Activated naive CD4-positive, alpha-beta T cell treated with Interleukin-2 at 50 U/mL for 16 hours (primary cell): Measurements from ENCODE around the gene NXPH1.

ENCODE experiments used
- DNase-seq: peaks from one replicate; pipeline ENCODE4 v3.0.0-alpha.2; 2020

NXPH1 gene

GRCh38 chr7:8433477-8434289 lies at the start of gene NXPH1:
TSS of gene NXPH1 (plus strand) at chr7:8433609.
- DNase-seq = no peak

- DNase-seq = no peak
Observed at GRCh38 chr7:8384901-8385300, 48.5 kb upstream of the NXPH1 start.

DNA sequence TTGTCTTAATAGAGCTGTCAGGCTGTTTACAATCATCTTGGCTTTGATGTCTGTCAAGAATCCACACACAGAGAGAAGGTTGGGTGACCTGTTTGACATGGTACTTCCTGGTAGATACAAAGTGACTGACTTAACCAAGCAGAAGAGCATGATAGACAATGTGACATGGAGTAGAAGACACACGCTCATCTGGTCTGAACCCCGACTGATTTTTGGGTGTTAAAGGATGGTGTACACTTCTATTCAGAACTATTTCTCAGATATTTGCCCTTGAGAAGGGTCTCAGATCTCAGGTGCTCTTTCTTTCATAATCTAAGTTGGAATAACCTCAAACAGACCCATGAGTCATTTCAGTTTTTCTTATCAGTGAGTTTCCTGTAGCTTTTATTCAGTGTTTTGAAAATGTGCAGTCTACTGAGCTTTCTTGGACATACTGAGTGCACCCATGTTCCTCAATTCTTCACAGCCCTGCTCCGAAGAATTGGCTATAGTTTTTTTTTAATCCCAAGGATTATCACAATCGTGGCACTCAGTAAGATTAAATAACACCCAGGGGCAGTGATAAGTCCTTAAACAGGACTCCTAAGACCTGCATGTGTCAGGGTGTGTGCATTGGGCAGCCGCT lies 46.4 kb upstream of the NXPH1 start:
- DNase-seq = no peak

DNA sequence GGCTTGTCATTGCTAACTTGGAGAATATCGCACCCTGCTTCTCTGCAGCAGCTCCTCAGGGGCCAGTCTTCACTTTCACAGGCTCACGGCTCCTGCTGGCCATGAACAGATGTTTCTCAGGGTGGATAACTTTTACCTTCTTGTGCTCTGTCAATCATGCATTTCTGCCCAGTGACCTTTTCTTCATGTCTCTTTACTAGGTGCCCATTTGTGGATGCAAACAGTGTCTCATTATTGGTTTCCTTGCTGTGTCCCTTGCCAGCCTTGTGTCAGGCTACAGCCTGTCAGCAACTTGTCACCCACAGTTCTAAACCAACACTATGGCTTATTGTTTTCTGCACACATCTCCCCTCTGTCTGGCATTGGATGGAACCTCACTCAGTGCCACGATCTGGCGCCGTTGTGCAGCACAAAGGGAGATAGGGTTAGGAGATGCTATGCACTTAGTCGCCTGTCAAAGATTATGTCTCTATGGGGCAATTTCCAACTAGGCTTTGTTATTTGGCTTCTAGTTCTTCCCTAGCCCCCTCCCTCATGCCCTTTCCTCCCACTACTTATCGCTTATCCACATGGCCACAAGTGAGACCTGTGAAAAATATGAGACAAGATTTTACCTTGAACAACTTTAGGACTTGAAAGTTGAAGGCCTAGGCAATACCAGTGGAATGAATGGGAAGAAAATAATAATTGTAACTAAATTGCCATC lies 45.7 kb upstream of the NXPH1 start:
- DNase-seq = no peak

- no peak for DNase-seq
Observed at GRCh38 chr7:8388257-8388625, 45.2 kb upstream of the NXPH1 start.

GRCh38 chr7:8389593-8390261 lies 43.7 kb upstream of the NXPH1 start:
- no peak for DNase-seq

- DNase-seq = no peak
Observed at GRCh38 chr7:8390262-8390626, 43.2 kb upstream of the NXPH1 start.

- DNase-seq = no peak
Observed at GRCh38 chr7:8391353-8392062, 41.9 kb upstream of the NXPH1 start.

DNA sequence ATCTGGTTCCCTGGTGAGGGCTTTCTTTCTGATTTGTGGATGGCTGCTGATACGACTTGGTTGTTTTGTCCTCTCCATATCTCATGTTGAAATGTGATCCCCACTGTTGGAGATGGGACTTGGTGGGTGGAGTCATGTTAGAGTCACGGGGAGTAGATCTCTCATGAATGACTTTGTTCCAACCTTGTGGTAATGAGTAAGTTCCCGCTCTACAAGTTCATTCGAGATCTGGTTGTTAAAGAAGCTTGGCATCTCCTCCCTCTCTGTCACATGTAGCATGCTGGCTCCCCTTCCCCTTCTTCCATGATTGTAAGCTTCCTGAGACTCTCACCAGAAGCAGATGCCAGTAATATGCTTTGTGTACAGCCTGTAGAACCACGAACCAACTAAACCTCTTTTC lies 37.1 kb upstream of the NXPH1 start:
- DNase-seq = no peak

- no peak for DNase-seq
Observed at GRCh38 chr7:8408871-8409270, 24.5 kb upstream of the NXPH1 start.

DNA sequence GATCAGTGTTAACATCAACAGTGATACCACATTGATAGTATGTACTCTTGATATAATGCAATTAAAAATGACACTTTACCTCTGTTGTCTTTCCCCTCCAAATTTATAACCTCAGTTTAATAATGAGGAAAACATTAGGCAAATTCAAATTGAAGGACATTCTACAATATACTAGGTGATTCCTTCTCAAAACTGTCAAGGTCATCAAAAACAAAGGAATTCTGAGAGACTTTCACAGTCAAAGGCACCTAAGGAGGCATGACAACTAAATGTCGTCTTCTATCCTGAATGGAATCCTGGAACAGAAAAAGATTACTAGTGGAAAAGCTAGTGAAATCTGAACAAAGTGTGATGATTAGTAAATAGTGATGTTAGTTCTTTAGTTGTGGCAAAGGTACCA lies 22.3 kb upstream of the NXPH1 start:
- no peak for DNase-seq

GRCh38 chr7:8413600-8413999 lies 19.8 kb upstream of the NXPH1 start:
- no peak for DNase-seq

DNA sequence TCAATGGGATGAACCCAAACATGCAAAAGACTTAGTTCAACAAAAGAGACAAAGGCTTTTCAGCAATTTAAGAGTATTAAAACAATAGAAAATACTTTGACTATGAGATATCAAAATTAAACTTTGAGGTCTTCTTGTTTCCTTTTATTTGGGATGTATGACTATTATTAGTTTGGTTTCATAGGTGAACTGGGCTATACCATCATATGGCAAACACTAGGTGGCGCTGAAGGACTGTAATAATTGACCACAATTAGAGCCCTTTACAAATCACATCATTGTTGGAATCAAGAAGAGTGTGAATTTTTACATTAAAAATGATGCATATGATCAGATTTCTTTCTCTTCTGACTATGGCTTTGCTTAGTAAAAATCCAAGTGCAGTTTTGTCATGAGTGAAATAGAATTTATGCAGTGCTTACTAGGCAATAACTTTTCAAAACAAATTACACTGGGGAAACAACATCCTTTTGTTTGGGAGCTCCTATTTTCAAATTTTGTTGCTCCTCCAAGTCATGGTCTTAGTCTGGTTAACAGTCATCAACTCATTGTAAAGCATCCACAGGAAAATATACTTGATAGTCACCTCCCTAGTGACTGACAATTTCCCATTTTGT lies 14.7 kb upstream of the NXPH1 start:
- DNase-seq = peak; percentile 20

- no peak for DNase-seq
Observed at GRCh38 chr7:8422177-8422576, 11.2 kb upstream of the NXPH1 start.

DNA sequence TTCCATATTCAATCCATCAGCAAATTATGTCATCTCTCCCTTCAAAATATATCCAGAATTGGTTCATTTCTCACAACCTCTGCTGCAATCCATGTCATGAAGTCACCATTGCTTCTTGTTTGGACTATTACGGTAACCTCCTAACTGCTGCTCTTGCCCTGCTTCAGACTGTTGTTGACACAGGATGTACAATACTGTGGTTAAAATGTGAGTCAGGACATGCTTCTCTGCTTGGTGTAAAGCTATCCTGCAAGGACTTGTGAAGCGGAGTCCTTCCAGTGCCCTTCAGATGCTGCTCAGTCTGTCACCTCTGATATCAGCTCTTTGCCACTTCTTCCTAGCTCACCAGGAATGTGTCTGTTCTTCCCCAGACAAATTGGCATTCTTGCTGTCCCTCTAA lies 10.4 kb upstream of the NXPH1 start:
- DNase-seq = no peak

GRCh38 chr7:8425223-8425622 lies 8.2 kb upstream of the NXPH1 start:
- DNase-seq = no peak

DNA sequence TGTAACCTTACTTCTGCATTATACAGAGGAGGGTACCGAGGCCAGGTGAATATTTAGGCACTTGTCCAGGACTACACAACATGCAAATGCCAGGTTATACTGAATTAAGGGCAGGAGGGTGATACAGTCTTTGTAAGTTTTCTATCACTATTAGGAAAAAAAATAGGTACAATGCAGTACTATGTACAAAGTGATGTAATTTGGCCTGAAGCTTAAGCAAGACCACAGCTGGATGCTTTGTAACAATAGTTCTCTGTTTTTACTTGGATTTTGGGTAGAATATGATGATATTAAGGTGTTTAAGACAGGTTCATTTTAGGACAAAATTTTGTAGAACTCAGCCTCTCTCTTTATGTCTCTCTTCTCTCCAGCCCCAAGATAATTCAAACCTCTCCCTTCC lies 2.8 kb upstream of the NXPH1 start:
- no peak for DNase-seq

DNA sequence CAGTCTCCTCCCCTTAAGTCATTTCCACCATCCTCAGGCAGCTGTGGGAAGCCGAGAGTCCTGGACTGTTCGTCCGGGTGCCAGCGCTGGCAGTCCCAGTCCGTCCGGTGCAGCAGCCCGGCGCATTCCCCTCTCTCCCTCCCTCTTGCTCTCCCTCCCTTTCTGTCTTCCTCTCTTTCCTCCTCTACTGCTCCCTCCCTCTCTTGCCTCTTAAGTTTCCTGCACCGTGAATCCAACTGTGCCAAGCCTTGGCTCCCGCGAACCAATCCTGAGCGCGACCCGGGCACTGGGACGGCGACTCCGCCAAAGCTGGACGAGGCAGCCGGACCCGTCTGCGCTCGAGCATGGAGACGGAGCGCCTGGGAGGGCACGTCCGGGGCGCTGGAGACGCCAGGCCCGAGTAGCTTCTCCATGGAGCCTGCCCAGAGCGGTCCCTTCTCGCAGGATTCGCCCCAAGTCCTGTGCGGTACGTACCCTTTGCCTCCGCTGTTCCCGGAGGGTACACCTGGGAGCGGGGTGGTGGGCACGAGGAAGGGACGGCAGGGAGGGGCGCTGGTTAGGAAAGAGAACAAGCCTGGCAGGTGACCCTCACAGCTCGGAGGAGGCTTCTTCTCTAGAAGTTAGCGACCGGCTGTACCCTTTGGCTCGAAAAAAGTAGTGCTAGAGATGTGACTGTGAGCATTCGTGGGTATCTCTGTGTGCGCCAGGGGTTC lies 1.0 kb downstream of the NXPH1 start:
- no peak for DNase-seq

- DNase-seq = no peak
Observed at GRCh38 chr7:8435095-8435494, 1.7 kb downstream of the NXPH1 start.

GRCh38 chr7:8435590-8436545 lies 2.5 kb downstream of the NXPH1 start:
- no peak for DNase-seq

- DNase-seq = peak; percentile 28
Observed at GRCh38 chr7:8436965-8437364, 3.6 kb downstream of the NXPH1 start.
